ENCODE data around the gene RGS8. TPM values are rescaled to one million over a fixed set of nuclear protein-coding genes. Genes with fewer than 3 reads are reported as not detected.

RGS8 gene
- polyA plus RNA-seq, 2 of the 4 experiments (the other 2 are of a cell fraction): not detected

DNA sequence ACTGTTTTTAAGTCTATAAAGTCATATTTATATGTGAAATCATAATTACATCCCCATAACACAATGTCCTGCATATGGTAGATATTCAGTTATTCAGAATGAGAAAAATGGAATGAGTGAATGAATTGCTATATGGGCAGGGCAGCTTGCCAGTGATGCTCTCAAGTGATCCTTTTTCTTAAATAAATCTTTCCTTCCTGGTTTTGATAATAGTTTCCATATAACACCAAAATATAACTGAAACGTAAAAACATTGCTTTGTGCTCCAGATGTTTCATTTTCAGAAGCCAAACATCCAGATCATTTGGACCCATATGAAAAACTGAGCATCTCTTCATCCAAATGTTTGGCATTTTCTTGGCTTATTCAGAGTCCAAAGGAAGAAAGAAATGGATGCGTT lies 30.2 kb upstream of the RGS8 start:
- 62% methylated on average over 2 of the region's 2 CpGs for WGBS (ENCODE audit: missing lambda C conversion rate)
- Histone ChIP-seq H3K4me2 (no peak overlapping the region), H3K9me3 (no peaks in the 10 kb centered on the region), H3K27ac (no peak overlapping the region), H3K4me3 (no peak overlapping the region), H3K4me1 (no peaks in the 10 kb centered on the region)
- DNase-seq (ENCODE audit: low read depth in 1 of 2, low spot score in 1 of 2) (no peak), ATAC-seq (no peak), FAIRE-seq (no peak)
- CTCF ChIA-PET: no interaction called here
- TF ChIP-seq MAZ (IDR thresholded peaks at IDR 0.05; ENCODE audit: borderline replicate concordance, low read depth, low read length) (no peak), RARB (CRISPR knock-in tag; IDR thresholded peaks at IDR 0.05) (no peak), MYC (IDR thresholded peaks at IDR 0.05; ENCODE audit: borderline replicate concordance, low read length) (no peak), CHD4 (IDR thresholded peaks at IDR 0.05; ENCODE audit: borderline replicate concordance) (no peak)
- POLR2A ChIA-PET: no interaction called here

DNA sequence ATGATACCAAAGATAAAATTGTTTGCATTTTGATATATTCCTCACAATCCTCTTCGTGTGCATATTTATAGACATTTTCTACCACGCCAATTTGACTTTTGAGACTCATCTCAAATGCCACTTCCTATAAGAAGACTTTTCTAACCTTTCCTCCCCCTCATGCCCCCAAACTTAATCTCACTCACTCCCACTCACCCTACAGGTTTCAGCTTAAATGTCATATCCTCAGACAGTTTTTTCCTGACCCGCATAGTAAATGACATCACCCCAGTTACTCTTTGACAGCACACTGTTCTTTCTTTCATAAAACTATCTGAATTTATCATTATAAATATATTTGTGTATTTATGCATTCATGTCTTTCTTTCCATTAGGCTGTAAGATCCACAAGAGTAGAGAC lies 29.6 kb upstream of the RGS8 start:
- ChIA-PET POLR2A (no interaction called here), CTCF (no interaction called here)
- FAIRE-seq (no peak), DNase-seq (ENCODE audit: low read depth in 1 of 2, low spot score in 1 of 2) (no peak), ATAC-seq (no peak)
- Histone ChIP-seq H3K4me2 (no peak overlapping the region), H3K4me1 (no peaks in the 10 kb centered on the region), H3K27ac (no peak overlapping the region), H3K4me3 (no peak overlapping the region), H3K9me3 (no peaks in the 10 kb centered on the region)
- 61% methylated on average over 3 of the region's 3 CpGs for WGBS (ENCODE audit: missing lambda C conversion rate)
- no peak for TF ChIP-seq SREBF2 (IDR thresholded peaks at IDR 0.05)
- no peak for TF ChIP-seq MAFK (IDR thresholded peaks at IDR 0.05; ENCODE audit: partially characterized antibody)
- TF ChIP-seq, protein P1, sequence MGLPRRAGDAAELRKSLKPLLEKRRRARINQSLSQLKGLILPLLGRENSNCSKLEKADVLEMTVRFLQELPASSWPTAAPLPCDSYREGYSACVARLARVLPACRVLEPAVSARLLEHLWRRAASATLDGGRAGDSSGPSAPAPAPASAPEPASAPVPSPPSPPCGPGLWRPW (IDR thresholded peaks at IDR 0.05): no peak
- no peak for TF ChIP-seq EHMT2 (IDR thresholded peaks at IDR 0.05; ENCODE audit: low read depth)
- TF ChIP-seq POLR2A (IDR thresholded peaks at IDR 0.05; ENCODE audit: low read length): no peak
- no peak for TF ChIP-seq NPAS2 (CRISPR knock-in tag; IDR thresholded peaks at IDR 0.05; ENCODE audit: borderline replicate concordance)
- no peak for TF ChIP-seq PHF8 (IDR thresholded peaks at IDR 0.05; ENCODE audit: borderline replicate concordance, low read depth)
- TF ChIP-seq, protein P2, sequence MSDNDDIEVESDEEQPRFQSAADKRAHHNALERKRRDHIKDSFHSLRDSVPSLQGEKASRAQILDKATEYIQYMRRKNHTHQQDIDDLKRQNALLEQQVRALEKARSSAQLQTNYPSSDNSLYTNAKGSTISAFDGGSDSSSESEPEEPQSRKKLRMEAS (IDR thresholded peaks at IDR 0.05): no peak
- no peak for TF ChIP-seq HOXB5 (CRISPR knock-in tag; IDR thresholded peaks at IDR 0.05)

DNA sequence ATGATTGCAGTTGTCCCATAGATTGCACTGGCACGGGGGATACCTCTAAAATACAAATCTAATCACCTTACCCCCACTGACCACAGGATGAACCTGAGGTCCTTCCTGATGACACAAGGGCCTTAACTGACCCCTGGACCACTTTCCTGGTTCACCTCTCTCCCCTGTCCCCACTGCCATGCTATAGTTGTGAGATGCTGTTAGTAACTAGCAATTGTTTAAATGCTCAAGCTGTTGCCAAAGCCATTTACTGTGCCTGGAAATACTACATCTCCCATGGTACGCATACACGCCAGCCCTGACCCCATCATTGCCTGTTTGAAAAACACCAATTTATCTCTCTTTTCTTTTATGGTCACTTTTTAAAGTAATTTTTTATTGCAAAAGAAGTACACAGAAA lies 29.1 kb upstream of the RGS8 start:
- no peak overlapping the region for H3K4me2 ChIP-seq
- FAIRE-seq: no peak
- WGBS (ENCODE audit: missing lambda C conversion rate): 62% methylated on average over 3 of the region's 3 CpGs
- DNase-seq (ENCODE audit: low read depth in 1 of 2, low spot score in 1 of 2): no peak
- ATAC-seq: no peak
- TF ChIP-seq EHMT2 (IDR thresholded peaks at IDR 0.05; ENCODE audit: low read depth) (no peak), SMC3 (IDR thresholded peaks at IDR 0.05) (no peak), NR3C1 (IDR thresholded peaks at IDR 0.05) (no peak), NFE2L2 (conservative IDR thresholded peaks at IDR 0.05; ENCODE audit: low read length) (no peak), HOXB13 (CRISPR knock-in tag; IDR thresholded peaks at IDR 0.05; ENCODE audit: low read depth) (no peak), CBX8 (IDR thresholded peaks at IDR 0.05) (no peak), CEBPB (IDR thresholded peaks at IDR 0.05) (no peak), TFCP2L1 (CRISPR knock-in tag; IDR thresholded peaks at IDR 0.05) (no peak)
- TF ChIP-seq, protein P3, sequence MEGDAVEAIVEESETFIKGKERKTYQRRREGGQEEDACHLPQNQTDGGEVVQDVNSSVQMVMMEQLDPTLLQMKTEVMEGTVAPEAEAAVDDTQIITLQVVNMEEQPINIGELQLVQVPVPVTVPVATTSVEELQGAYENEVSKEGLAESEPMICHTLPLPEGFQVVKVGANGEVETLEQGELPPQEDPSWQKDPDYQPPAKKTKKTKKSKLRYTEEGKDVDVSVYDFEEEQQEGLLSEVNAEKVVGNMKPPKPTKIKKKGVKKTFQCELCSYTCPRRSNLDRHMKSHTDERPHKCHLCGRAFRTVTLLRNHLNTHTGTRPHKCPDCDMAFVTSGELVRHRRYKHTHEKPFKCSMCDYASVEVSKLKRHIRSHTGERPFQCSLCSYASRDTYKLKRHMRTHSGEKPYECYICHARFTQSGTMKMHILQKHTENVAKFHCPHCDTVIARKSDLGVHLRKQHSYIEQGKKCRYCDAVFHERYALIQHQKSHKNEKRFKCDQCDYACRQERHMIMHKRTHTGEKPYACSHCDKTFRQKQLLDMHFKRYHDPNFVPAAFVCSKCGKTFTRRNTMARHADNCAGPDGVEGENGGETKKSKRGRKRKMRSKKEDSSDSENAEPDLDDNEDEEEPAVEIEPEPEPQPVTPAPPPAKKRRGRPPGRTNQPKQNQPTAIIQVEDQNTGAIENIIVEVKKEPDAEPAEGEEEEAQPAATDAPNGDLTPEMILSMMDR (IDR thresholded peaks at IDR 0.05): no peak
- CTCF ChIA-PET: no interaction called here
- no peak overlapping the region for H3K27ac ChIP-seq
- POLR2A ChIA-PET: no interaction called here
- no peaks in the 10 kb centered on the region for H3K4me1 ChIP-seq
- H3K9me3 ChIP-seq: no peaks in the 10 kb centered on the region
- no peak overlapping the region for H3K4me3 ChIP-seq

DNA sequence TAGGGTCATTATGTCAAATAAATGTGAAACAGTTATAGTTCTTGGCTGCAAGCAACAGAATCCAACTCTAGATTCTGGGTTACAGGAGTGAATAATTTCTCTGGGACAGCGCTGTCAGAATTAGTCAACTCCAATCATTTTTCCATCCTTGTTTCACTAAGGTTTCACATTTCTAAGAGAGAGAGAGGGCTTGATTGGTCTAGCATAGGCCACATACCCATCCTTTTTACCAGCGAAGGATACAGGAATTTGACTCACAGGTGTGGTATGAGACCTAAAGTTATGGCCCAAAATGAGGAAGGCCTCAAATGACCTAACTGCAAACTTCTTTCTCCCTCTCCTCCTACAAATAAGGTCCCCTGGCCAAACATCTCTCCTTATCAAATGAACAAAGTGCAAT lies 25.5 kb upstream of the RGS8 start:
- ChIA-PET POLR2A (no interaction called here), CTCF (no interaction called here)
- FAIRE-seq (no peak), DNase-seq (ENCODE audit: low read depth in 1 of 2, low spot score in 1 of 2) (no peak), ATAC-seq (no peak)
- Histone ChIP-seq H3K27ac (no peak overlapping the region), H3K9me3 (no peaks in the 10 kb centered on the region), H3K4me2 (no peak overlapping the region), H3K4me3 (no peak overlapping the region), H3K4me1 (no peaks in the 10 kb centered on the region)
- WGBS (ENCODE audit: missing lambda C conversion rate): 34% methylated on average over 2 of the region's 2 CpGs
- no peak for TF ChIP-seq EHMT2 (IDR thresholded peaks at IDR 0.05; ENCODE audit: low read depth)
- TF ChIP-seq ZC3H11A (IDR thresholded peaks at IDR 0.05): no peak
- TF ChIP-seq, protein P4, sequence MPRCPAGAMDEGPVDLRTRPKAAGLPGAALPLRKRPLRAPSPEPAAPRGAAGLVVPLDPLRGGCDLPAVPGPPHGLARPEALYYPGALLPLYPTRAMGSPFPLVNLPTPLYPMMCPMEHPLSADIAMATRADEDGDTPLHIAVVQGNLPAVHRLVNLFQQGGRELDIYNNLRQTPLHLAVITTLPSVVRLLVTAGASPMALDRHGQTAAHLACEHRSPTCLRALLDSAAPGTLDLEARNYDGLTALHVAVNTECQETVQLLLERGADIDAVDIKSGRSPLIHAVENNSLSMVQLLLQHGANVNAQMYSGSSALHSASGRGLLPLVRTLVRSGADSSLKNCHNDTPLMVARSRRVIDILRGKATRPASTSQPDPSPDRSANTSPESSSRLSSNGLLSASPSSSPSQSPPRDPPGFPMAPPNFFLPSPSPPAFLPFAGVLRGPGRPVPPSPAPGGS (IDR thresholded peaks at IDR 0.05): no peak
- TF ChIP-seq, protein P5, sequence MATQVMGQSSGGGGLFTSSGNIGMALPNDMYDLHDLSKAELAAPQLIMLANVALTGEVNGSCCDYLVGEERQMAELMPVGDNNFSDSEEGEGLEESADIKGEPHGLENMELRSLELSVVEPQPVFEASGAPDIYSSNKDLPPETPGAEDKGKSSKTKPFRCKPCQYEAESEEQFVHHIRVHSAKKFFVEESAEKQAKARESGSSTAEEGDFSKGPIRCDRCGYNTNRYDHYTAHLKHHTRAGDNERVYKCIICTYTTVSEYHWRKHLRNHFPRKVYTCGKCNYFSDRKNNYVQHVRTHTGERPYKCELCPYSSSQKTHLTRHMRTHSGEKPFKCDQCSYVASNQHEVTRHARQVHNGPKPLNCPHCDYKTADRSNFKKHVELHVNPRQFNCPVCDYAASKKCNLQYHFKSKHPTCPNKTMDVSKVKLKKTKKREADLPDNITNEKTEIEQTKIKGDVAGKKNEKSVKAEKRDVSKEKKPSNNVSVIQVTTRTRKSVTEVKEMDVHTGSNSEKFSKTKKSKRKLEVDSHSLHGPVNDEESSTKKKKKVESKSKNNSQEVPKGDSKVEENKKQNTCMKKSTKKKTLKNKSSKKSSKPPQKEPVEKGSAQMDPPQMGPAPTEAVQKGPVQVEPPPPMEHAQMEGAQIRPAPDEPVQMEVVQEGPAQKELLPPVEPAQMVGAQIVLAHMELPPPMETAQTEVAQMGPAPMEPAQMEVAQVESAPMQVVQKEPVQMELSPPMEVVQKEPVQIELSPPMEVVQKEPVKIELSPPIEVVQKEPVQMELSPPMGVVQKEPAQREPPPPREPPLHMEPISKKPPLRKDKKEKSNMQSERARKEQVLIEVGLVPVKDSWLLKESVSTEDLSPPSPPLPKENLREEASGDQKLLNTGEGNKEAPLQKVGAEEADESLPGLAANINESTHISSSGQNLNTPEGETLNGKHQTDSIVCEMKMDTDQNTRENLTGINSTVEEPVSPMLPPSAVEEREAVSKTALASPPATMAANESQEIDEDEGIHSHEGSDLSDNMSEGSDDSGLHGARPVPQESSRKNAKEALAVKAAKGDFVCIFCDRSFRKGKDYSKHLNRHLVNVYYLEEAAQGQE (IDR thresholded peaks at IDR 0.05): no peak
- TF ChIP-seq, protein P6, sequence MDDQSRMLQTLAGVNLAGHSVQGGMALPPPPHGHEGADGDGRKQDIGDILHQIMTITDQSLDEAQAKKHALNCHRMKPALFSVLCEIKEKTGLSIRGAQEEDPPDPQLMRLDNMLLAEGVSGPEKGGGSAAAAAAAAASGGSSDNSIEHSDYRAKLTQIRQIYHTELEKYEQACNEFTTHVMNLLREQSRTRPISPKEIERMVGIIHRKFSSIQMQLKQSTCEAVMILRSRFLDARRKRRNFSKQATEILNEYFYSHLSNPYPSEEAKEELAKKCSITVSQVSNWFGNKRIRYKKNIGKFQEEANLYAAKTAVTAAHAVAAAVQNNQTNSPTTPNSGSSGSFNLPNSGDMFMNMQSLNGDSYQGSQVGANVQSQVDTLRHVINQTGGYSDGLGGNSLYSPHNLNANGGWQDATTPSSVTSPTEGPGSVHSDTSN (IDR thresholded peaks at IDR 0.05): no peak
